ENCODE results near the gene OR9A4.

- TF ChIP-seq CTCF (IDR thresholded peaks at IDR 0.05) (no peak), POLR2A (IDR thresholded peaks at IDR 0.05) (no peak)
Observed at GRCh38 chr7:141928146-141928844, 12.1 kb downstream of the OR9A4 start.
